Islet precursor cell (in vitro differentiated cells): ENCODE measurements around the gene ZNF579.
"Not testable (repeated sequence)": the region's sequence is repeated elsewhere in the genome, so short reads cannot be mapped to it uniquely, and the experiment has no call there.

Experiments used
- DNase-seq: peaks from one replicate; pipeline ENCODE4 v3.0.0-alpha.2; 2018

The ZNF579 gene

DNA sequence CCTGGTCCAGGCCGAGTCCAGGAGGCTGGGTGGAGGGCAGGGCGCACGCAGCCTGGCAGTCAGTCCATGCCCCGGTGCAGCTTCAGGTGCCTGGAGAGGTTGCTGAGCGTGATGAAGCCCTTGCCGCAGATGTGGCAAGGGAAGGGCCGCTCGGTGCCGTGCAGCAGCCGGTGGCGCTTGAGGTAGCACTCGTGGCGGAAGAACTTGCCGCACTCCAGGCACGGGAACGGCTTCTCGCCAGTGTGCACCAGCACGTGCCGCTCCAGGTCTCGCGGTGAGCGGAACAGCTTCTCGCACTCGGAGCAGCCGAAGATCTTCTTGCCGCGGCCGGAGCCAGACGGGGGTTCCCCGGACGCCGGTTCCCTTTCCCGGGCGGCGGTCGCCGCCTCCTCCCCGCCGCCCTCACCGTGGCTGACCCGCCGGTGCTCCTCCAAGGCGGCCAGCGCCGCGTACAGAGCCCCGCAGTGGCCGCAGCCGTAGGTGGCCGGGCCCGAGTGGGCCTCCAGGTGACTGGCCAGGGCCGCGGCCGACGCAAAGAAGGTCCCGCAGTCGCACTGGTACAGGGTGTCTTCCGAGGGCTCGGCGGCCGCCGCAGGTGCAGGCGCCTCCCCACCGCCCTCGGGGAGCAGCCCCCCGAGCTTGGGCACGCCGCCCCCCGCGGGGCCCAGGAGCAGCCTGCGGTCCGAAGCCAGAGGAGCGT, 11.9 kb upstream of the ZNF579 start:
- no peak for DNase-seq

DNA sequence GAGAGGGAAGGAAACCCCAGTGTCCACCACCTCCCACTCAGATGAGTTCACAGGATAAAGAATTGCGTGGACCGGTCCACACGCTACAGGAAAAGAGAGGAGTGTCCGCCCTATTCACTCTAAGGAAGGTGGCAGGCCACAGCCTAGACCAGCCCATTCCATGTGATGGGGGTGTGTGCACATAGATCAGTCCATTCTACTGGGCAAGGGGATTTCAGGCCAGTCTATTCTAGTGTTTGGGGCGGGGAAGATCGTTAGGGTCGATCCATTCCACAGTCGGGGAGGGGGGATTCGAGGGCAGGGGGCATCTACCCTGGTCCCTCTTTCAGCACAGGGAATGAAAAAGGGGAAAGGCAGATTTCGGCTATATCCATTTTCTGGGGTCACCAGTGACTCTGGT, 10.9 kb upstream of the ZNF579 start:
- no peak for DNase-seq

DNA sequence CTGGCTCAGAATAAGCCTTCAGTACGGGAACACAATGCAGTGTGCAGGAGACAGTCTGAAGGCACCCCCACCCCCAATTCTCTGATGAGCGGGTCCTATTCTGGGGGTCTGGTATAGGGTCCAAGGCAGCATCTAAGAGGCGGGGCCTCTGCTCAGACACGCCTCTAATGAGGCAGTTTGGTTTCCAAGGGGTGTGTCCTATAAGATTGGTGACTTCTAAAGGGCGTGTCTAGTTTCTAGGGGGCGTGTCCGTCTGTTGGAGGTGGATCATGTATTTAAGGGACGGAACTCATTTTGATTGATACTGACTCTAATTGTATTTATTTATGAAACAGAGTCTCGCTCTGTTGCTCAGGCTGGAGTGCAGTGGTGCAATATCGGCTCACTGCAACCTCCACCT, 10.0 kb upstream of the ZNF579 start:
- no peak for DNase-seq

DNA sequence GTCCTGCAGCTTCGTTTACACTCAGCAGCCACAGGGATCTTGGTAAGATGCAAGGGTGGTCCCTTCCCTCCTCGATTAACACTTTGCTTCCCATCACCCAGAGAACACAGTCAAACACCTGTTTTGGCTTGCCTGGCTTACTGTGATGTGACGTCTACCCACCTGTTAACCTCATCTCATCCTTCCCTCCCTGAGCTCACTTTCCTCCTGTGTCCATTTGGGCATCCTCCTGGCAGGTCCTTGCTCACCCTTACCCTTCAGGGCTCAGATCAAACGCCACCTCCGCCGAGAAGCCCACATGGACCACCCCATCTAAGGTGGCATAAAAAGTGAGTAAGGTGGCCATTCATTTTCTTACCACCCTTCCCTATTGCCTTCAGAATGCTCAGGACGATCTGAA, 9.5 kb upstream of the ZNF579 start:
- no peak for DNase-seq

DNA sequence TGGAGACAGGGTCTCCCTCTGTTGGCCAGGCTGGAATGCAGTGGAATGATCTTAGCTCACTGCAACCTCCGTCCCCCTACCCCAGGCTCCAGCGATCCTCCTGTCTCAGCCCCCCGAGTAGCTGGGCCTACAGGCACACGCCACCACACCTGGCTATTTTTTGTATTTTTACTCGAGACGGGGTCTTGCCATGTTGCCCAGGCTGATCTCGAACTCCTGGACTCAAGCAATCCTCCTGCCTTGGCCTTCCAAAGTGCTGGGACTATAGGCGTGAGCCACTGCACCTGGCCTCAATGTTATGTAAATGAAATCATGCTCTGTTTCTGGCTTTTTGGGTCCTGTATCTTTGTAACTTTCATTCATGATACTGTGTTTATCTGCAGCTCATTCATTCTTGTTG, 8.1 kb upstream of the ZNF579 start:
- DNase-seq, result no peak

DNA sequence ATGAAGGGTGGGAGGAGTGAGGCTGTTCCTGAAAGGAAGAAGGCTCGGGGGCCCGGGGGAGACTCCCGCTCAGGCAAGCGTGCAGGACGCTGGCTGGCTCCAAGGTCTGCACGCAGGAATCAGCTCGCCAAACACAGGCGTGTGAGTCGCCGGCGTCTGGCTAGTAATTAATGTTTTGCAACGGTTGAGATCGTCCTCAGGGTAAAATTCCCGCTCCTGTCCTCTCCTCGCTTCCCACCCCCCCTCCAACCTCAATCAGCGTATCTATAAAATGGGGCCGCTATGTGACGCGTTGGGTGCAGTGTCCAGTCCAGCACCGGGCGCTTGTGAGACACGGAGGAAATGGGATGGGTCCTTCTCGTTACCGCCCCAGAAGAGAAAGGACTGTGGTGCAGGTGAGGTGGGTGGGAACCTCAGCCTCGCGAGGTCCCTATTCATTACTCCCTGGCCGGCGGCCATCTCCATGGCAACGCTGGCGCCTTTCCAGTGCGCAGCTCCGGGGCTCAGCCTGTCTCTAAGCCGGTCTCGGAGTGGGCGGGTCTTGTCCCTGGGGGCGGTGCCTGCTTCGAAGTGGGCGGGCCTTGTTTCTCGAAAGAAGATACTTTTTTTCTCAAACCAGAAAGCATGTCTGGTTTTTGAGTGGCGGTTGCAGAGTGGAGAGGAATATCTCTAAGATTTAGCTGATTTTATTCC, 6.5 kb upstream of the ZNF579 start:
- DNase-seq, result peak; percentile 99

DNA sequence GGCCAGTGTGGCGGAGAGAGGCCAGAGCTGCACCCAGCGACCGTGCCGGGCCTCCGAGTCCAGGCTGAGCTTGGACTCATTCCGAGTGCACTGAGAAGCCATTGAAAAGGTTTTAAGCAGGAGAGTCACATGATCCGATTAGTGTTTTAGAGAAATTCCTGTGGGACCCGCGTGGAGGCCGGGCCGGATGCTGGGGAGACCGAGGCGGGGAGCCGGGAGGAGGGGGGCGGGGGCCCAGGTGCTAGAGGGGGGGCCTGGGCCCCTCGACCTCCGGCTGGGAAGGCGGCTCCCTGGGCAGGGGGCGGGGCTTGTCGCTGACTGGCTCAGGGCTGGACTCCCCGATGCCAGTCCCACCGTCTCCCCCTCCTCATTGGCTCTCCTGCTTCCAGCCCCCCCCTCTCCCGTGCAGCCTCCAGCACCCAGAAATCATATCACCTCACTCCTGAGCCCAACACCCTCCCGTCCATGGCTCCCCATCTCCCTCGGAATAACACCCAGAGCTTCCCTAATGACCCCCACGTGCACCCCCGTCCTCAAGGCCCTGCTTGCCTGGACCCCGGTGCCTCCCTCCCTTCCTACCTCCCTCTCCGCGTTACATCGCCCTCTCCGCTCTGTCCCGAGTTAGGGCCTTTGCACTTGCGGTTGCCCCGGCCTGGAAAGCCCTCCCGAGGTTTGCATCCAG, 5.2 kb upstream of the ZNF579 start:
- peak; percentile 90 for DNase-seq

DNA sequence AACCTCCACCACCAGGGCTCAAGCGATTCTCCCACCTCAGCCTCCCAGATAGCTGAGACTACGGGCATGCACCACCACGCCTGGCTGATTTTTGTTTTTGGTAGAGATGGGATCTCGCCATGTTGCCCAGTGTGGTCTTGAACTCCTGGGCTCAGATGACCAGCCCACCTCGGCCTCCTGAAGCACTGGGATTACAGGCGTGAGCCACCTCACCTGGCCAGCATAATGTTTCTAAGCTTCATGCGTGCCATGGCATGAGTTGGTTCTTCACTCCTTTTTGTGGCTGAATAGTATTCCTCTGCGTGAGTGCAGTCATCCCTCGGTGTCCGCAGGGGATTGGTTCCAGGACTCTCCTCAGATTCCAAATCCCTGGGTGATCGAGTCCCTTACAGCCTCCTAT, 4.2 kb upstream of the ZNF579 start:
- DNase-seq, result no peak

DNA sequence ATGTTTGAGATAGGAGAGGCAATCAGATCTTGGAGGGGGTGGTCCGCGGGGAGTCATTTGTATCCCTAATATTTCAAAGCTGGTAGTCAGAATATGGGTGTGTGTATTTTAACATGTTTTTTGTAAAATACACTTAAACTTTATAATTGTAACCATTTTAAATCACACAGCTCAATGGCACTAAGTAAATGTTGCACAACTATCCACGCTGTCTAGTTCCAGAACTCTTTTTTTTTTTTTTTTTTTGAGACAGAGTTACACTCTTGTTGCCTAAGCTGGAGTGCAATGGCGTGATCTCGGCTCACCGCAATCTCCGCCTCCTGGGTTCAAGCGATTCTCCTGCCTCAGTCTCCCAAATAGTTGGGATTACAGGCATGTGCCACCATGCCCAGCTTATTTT, 3.2 kb upstream of the ZNF579 start:
- not testable (repeated sequence) for DNase-seq

DNA sequence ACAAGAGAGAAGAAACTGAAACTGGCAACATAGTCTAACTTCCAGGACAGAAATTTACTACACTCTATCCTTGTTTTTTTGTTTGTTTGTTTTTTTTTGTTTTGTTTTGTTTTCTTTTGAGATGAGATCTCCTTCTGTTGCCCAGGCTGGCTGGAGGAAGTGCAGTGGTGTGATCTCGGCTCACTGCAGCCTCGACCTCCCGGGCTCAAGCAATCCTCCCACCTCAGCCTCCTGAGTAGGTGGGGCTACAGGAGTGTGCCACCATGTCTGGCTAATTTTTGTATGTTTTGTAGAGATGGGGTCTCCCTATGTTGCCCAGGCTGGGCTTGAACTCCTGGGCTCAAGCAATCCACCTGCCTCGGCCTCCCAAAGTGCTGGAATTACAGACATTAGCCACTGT, 1.6 kb upstream of the ZNF579 start:
- not testable (repeated sequence) for DNase-seq

DNA sequence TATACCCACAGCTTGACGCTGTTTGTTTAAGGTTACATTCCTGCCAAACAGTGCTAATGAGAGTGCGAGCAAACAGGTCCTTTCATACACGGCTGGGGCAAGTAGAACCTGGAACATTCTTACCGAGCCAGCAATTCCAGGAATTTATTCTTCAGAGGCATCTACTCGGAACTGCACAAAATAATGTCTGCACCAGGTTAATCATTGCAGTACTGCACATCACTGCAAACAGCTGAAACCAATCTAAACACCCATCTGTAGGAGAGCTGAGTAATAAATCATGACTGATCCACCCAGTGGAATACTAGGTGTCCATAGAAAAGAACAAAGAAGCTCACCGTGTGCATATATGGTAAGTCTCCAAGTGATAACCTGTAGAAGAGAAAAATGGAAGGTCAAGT, 1.2 kb upstream of the ZNF579 start:
- no peak for DNase-seq

DNA sequence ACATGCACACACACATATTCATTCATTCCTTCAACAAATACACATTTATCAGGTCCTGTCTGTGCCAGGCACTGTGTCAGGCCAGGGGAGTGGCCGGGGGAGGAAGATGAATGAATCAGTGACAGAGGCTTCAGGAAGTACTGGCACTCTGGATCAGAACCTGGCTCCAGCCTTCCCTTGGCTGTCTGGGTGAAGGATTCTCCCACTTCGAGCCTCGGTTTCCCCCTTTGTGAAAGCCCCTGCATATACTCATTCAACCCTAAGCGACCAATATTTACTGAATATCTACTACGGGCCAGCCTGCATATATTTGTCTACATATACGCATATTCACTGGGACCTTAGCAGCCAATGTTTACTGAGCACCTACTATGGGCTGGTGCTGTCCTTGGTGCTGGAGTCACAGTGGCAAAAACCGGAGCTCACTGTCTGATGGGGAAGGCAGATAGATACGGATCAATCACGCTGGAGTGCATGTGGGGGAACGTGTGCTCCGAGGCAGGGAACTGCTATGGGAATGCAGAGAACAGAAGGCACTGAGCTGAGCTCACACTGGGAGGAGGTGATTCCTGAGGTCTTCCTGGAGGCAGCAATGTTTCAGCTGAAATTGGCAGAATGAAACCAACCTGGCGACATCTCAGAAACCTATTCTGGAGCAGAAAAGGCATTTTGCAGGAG, 636 bp upstream of the ZNF579 start:
- DNase-seq, result no peak

DNA sequence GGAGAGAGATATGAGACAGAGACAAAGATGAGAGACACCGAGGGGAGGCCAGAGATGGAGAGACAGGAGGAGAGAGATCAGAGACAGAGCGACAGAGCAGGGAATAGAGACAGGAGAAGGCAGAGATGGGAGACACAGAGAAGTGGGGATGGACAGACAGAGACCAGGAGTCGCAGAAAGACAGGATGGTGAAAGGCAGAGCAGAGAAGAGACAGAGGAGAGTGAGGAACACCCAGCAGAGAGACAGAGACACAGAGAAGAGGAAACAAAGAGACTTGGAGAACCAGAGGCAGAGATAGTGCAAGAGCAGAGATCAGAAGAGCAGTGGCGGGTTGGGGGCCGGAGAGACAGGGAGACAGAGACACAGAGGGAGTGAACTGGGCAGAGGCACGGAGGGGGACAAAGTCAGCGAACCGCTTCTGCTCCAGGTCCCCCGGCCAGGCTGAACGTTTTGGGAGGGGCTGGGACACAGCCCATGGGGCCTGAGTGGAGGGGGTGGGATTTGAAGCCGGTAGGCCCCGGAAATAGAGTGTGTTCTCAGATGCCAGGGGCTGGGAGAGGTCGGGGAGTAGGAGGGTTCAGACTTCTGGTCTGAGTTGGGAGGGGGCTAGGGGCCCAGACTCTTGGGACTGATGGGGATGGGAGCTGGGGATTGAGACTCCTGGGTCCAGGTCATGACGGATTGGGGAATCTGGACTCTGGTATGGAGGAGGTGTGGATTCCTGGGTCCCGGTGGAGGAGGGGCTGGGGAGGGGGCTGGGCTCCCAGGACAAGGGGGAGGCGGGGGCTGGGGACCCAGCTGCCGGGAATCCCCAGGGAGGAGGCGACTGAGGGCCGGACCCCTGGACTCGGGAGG, 654 bp downstream of the ZNF579 start:
- peak; percentile 68 for DNase-seq

DNA sequence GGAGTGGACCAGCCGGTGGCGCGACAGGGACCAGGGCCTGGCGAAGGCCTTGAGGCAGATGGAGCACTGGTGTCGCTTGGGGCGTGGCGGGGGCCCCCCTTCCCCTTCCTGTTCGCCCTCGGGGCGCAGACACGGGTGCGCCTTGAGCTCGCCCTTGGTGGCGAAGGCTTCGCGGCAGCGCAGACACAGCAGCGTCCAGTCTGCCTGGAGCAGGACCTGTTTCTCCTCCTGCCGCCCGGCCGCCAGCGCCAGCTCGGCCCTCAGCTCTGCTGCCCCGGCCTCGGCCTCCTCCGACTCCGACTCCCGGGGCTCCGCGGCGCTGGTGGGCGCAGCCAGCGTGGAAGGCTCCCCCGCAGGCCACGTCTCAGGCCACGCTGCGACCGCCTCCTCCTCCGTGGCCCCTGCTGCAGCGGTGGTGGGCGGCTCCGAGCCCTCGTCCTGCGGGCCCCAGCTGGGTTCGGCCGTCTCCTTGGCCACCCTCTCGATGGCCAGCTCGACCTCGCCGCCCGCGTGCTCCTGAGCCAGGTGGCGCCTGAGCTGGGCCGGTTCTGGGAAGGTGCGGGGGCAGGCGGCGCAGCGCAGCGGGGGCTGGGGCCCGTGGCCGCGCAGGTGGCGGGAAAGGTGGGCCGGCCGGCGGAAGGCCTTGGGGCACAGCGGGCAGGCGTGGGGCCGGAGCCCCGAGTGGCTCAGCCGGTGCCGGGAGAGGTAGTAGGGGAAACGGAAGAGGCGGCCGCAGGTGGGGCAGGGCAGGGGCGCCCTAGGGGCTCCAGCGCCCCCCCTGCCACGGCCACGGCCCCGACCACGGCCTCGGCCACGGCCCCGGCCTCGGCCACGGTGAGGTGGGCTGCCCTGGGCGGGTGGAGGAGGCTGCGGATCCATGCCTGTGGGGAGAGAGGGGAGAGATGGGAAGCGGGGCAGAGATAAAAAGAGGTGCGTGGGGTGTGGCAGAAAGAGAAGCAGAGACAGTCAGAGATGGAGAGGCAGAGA, 1.6 kb downstream of the ZNF579 start:
- no peak for DNase-seq

DNA sequence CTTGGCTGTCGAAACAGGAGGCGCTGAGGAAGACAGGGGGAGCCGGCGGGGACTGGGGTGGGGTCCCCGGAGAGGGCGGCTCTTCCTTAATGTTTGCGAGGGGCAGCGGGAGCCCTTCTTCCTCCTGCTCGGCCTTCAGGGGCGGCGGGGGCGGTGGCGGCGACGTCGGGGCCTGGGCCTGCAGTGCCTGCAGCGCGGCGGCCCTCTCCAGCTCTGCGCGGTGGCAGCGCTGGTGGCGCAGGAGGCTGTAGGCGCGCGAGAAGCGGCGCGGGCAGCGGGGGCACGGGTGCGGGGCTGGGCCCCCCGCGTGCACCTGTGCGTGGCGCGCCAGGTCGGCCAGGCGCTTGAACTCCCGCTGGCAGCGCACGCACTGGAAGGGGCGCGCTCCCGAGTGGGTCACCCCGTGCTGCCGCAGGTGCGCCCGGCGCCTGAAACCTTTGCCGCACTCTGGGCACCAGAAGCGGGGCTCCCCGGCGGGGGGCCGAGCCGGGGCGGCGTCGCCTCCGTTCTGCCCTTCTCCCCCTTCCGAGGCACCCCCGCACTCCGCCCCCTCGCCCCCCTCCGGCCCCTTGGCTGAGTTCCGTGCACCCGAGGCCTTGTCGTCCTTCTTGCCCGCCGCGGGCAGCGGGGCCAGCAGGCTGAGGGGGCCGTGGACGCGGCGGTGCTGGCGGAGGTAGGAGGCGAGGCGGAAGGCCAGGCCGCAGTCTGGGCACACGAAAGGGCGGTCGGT, 2.5 kb downstream of the ZNF579 start:
- DNase-seq, result no peak

DNA sequence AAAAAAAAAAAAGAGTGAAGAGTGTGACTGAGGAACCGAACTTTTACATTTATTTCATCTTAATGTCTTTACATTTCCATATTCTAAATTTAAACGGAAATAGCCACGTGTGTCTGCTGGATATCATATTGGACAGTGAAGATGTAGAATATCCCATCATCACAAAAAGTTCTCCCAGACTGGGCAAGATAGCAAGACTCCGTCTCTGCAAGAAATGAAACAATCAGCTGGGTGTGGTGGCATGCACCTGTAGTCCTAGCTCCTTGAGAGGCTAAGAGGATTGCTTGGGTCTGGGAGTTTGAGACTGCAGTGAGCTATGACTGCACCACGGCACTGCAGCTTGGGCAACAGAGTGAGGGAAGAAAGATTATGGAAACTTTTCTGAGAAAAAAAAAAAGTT, 3.9 kb downstream of the ZNF579 start:
- no peak for DNase-seq

DNA sequence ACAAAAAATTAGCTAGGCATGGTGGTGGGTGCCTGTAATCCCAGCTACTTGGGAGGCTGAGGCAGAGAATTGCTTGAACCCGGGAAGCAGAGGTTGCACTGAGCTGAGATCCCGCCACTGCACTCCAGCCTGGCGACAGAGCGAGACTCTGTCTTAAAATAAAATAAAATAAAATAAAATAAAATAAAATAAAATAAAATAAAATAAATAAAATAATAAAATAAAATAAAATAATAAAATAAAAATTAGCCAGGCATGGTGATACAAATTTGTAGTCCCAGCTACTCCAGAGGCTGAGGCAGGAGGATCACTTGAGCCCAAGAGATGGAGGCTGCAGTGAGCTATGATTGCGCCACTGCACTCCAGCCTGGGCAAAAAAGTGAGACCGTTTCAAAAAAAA, 6.7 kb downstream of the ZNF579 start:
- not testable (repeated sequence) for DNase-seq

DNA sequence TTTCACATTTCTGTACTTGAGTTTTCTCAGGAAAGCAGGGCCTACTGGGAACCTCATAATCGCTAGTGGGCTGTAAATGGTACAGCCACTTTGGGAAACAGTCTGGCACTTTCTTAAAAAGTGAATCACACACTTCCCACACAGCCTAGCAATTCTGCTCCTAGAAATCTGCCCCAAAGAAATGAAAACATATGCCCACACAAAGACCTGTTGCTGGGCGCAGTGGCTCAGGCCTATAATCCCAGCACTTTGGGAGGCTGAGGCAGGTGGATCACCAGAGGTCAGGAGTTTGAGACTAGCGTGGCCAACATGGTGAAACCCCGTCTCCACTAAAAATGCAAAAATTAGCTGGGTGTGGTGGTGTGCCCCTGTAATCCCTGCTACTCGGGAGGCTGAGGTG, 11.2 kb downstream of the ZNF579 start:
- DNase-seq, result not testable (repeated sequence)

DNA sequence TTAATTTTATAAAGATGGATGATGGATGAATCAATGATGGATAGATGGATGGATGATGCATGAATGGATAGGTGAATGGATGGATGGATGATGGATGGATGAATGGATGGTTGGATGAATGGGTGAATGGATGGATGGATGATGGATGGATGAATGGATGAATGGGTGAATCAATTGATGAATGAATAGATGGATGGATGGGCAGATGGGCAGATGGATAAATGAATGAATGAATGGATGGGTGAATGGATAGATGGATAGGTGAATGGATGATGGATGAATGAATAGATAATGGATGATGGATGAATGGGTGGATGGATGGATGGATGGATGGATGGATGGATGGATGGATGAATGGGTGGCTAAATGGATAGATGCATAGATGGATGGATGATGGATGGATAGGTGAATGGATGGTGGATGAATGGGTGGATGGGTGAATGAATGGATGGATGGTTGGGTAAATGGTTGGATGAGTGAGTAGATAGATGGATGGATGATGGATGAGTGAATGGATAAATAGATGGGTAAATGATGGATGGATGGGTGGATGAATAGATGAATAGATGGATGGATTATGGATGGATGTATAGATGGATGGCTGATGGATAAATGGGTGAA, 12.8 kb downstream of the ZNF579 start:
- no peak for DNase-seq

DNA sequence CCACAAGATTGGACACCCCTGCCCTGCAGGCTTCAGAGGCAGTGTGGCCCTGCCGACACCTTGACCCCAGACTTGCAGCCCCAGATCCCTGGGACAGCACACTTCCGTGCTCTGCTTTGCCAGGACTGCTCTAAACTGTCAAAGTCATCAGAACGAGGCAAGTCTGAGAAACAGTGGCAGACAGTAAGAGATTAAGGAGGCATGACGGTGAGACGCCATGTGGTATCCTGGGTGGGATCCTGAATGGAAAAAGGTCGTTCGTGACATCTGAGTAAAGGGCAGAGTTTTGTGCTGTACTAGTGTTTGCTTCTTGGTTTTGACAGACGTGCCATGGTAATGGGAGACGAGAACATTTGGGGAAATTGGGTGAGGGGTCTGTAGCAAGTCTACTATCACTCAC, 13.8 kb downstream of the ZNF579 start:
- no peak for DNase-seq
